Stimulated activated naive B cell treated with anti-CD40 and anti-IgM and Interleukin-4, amounts not matched to agents 10 μg/mL and 1 μg/mL and 100 μg/mL, for 72 hours (primary cell): ENCODE results near the gene LRRIQ1.

Source experiments
- ATAC-seq, 2 donors: fragments of 150-1000 bp; cut with Tn5 transposase; replicated peaks; 2 replicates each; pipeline ENCODE4 v1.10.0; 2021; ENCODE audit warnings: moderate library complexity in 1 of 2
- DNase-seq: peaks from one replicate; pipeline ENCODE4 v3.0.0; 2021
- H3K27ac Mint-ChIP-seq: one replicate; pipeline ENCODE4 v1.8.0; 2022; ENCODE audit warnings: mild to moderate bottlenecking, mixed read lengths
- H3K27me3 Mint-ChIP-seq, 2 donors: one replicate each; pipeline ENCODE4 v1.8.0; 2022; ENCODE audit warnings: mixed read lengths in 2 of 2
- H3K36me3 Mint-ChIP-seq, 2 donors: one replicate each; pipeline ENCODE4 v1.8.0; 2022; ENCODE audit warnings: mixed read lengths in 2 of 2, mild to moderate bottlenecking in 1 of 2
- H3K4me1 Mint-ChIP-seq, 2 donors: one replicate each; pipeline ENCODE4 v1.8.0; 2022; ENCODE audit warnings: mixed read lengths in 2 of 2, mild to moderate bottlenecking in 1 of 2
- H3K4me3 Mint-ChIP-seq, 2 donors: one replicate each; pipeline ENCODE4 v1.8.0; 2022; ENCODE audit warnings: mild to moderate bottlenecking in 2 of 2, mixed read lengths in 2 of 2, moderate library complexity in 1 of 2
- H3K9me3 Mint-ChIP-seq, 2 donors: one replicate each; pipeline ENCODE4 v1.8.0; 2022; ENCODE audit warnings: mixed read lengths in 2 of 2, mild to moderate bottlenecking in 1 of 2

Gene LRRIQ1

GRCh38 chr12:85277191-85277590, 241.0 kb downstream of the LRRIQ1 start:
- Mint-ChIP-seq H3K4me1 (peaks cover 9 to 25% of the 10 kb centered on the region in 2 donors), H3K4me3 (no peak overlapping the region), H3K9me3 (no peaks in the 10 kb centered on the region), H3K27ac (no peak overlapping the region), H3K36me3 (no peaks in the 10 kb centered on the region), H3K27me3 (peaks cover 59 to 74% of the 10 kb centered on the region in 2 donors)
- ATAC-seq, result no peak
- DNase-seq, result no peak

- ATAC-seq (no peak), DNase-seq (no peak)
- Mint-ChIP-seq H3K9me3 (no peaks in the 10 kb centered on the region), H3K36me3 (no peaks in the 10 kb centered on the region), H3K27me3 (peaks cover 56 to 69% of the 10 kb centered on the region in 2 donors), H3K27ac (peak overlapping the region; percentile 42), H3K4me3 (no peak overlapping the region), H3K4me1 (peaks cover 9 to 23% of the 10 kb centered on the region in 2 donors)
Observed at GRCh38 chr12:85277900-85278597, 241.9 kb downstream of the LRRIQ1 start.

- ATAC-seq (no peak), DNase-seq (no peak)
- H3K4me3 Mint-ChIP-seq, result no peak overlapping the region
- no peaks in the 10 kb centered on the region for H3K9me3 Mint-ChIP-seq
- H3K27ac Mint-ChIP-seq, result peak overlapping the region; percentile 80
- no peaks in the 10 kb centered on the region for H3K36me3 Mint-ChIP-seq
- H3K4me1 Mint-ChIP-seq, result peaks cover 9 to 16% of the 10 kb centered on the region in 2 donors
- peaks cover 56 to 67% of the 10 kb centered on the region in 2 donors for H3K27me3 Mint-ChIP-seq
Observed at GRCh38 chr12:85278598-85279448, 242.7 kb downstream of the LRRIQ1 start.

- ATAC-seq, result no peak
- Mint-ChIP-seq H3K9me3 (no peaks in the 10 kb centered on the region), H3K27ac (peak overlapping the region; percentile 80), H3K4me3 (peak overlapping the region; percentile 32 to 53), H3K27me3 (peaks cover 50 to 63% of the 10 kb centered on the region in 2 donors), H3K4me1 (peaks cover 9 to 15% of the 10 kb centered on the region in 2 donors), H3K36me3 (no peaks in the 10 kb centered on the region)
- no peak for DNase-seq
Observed at GRCh38 chr12:85279449-85280164, 243.5 kb downstream of the LRRIQ1 start.

GRCh38 chr12:85280165-85280983, 244.2 kb downstream of the LRRIQ1 start, which contains the start of gene ALX1:
Gene ALX1 (plus strand): TSS chr12:85280220. CDS start chr12:85280262, 42 bp downstream.
- H3K27me3 Mint-ChIP-seq, result peaks cover 49 to 60% of the 10 kb centered on the region in 2 donors

GRCh38 chr12:85280984-85281630, 245.0 kb downstream of the LRRIQ1 start:
- H3K36me3 Mint-ChIP-seq, result no peaks in the 10 kb centered on the region
- peak overlapping the region; percentile 79 for H3K27ac Mint-ChIP-seq
- H3K4me1 Mint-ChIP-seq, result peaks cover 9 to 15% of the 10 kb centered on the region in 2 donors
- peak overlapping the region; percentile 71 to 75 for H3K4me3 Mint-ChIP-seq
- ATAC-seq (no peak), DNase-seq (no peak)
- H3K27me3 Mint-ChIP-seq, result peaks cover 44 to 54% of the 10 kb centered on the region in 2 donors
- no peaks in the 10 kb centered on the region for H3K9me3 Mint-ChIP-seq

More at GRCh38 chr12:85280165-85280983, 244.2 kb downstream of the LRRIQ1 start, which contains the start of gene ALX1:
- Mint-ChIP-seq H3K4me3 (peak within 1 kb of the TSS; percentile 71 to 75), H3K36me3 (no peaks in the 10 kb centered on the region), H3K4me1 (peaks cover 9 to 15% of the 10 kb centered on the region in 2 donors), H3K27ac (peak within 1 kb of the TSS; percentile 80), H3K9me3 (no peaks in the 10 kb centered on the region)
- no peak for ATAC-seq
- DNase-seq, result no peak

- no peak overlapping the region for H3K4me3 Mint-ChIP-seq
- ATAC-seq, result no peak
- H3K27ac Mint-ChIP-seq, result no peak overlapping the region
- no peaks in the 10 kb centered on the region for H3K9me3 Mint-ChIP-seq
- DNase-seq, result no peak
- peaks cover 9 to 15% of the 10 kb centered on the region in 2 donors for H3K4me1 Mint-ChIP-seq
- peaks cover 39 to 48% of the 10 kb centered on the region in 2 donors for H3K27me3 Mint-ChIP-seq
- no peaks in the 10 kb centered on the region for H3K36me3 Mint-ChIP-seq
Observed at GRCh38 chr12:85281636-85282312, 245.6 kb downstream of the LRRIQ1 start.

- Mint-ChIP-seq H3K36me3 (no peaks in the 10 kb centered on the region), H3K27ac (no peak overlapping the region), H3K27me3 (peaks cover 31 to 33% of the 10 kb centered on the region in 2 donors), H3K4me3 (no peak overlapping the region), H3K4me1 (peaks cover 9 to 15% of the 10 kb centered on the region in 2 donors), H3K9me3 (no peaks in the 10 kb centered on the region)
- DNase-seq (no peak), ATAC-seq (no peak)
Observed at GRCh38 chr12:85283560-85283959, 247.4 kb downstream of the LRRIQ1 start.
